ENCODE measurements around the gene SPI1.
A peak's percentile ranks its signal among the peaks of the same experiment; 100 is the strongest.

SPI1 gene

GRCh38 chr11:47387944-47388696 lies 9.8 kb upstream of the SPI1 start:
- peaks cover 69% of the 10 kb centered on the region for H3K36me3 Mint-ChIP-seq (ENCODE audit: low read depth)
- intact Hi-C loops (cut with micrococcal nuclease): no loop called here
- H3K27ac Mint-ChIP-seq: peak overlapping the region; percentile 100
- no peaks in the 10 kb centered on the region for H3K27me3 Mint-ChIP-seq
- H3K4me3 Mint-ChIP-seq: peak overlapping the region; percentile 77
- no peaks in the 10 kb centered on the region for H3K9me3 Mint-ChIP-seq
- H3K4me1 Mint-ChIP-seq (ENCODE audit: low read depth): peaks cover 87% of the 10 kb centered on the region

- intact Hi-C loops (cut with micrococcal nuclease): no loop called here
- no peaks in the 10 kb centered on the region for H3K9me3 Mint-ChIP-seq
- peaks cover 54% of the 10 kb centered on the region for H3K36me3 Mint-ChIP-seq (ENCODE audit: low read depth)
- no peaks in the 10 kb centered on the region for H3K27me3 Mint-ChIP-seq
- peak overlapping the region; percentile 100 for H3K27ac Mint-ChIP-seq
- H3K4me1 Mint-ChIP-seq (ENCODE audit: low read depth): peaks cover 67% of the 10 kb centered on the region
- no peak overlapping the region for H3K4me3 Mint-ChIP-seq
These were observed 6.2 kb upstream of the SPI1 start for GRCh38 chr11:47384498-47384897.

GRCh38 chr11:47383071-47383470 lies 4.7 kb upstream of the SPI1 start:
- intact Hi-C loops (cut with micrococcal nuclease): no loop called here
- Mint-ChIP-seq H3K9me3 (no peaks in the 10 kb centered on the region), H3K4me1 (ENCODE audit: low read depth) (peaks cover 52% of the 10 kb centered on the region), H3K27me3 (no peaks in the 10 kb centered on the region), H3K36me3 (ENCODE audit: low read depth) (peaks cover 45% of the 10 kb centered on the region), H3K27ac (peak overlapping the region; percentile 99), H3K4me3 (peak overlapping the region; percentile 73)

- Mint-ChIP-seq H3K9me3 (no peaks in the 10 kb centered on the region), H3K4me1 (ENCODE audit: low read depth) (peaks cover 37% of the 10 kb centered on the region), H3K27me3 (no peaks in the 10 kb centered on the region), H3K36me3 (ENCODE audit: low read depth) (peaks cover 62% of the 10 kb centered on the region), H3K27ac (no peak overlapping the region), H3K4me3 (no peak overlapping the region)
- intact Hi-C loops (cut with micrococcal nuclease): no loop called here
These were observed 1.7 kb upstream of the SPI1 start for GRCh38 chr11:47380078-47380477.

GRCh38 chr11:47379317-47379716 lies 970 bp upstream of the SPI1 start:
- peaks cover 68% of the 10 kb centered on the region for H3K36me3 Mint-ChIP-seq (ENCODE audit: low read depth)
- H3K4me3 Mint-ChIP-seq: no peak overlapping the region
- no peak overlapping the region for H3K27ac Mint-ChIP-seq
- no peaks in the 10 kb centered on the region for H3K27me3 Mint-ChIP-seq
- no peaks in the 10 kb centered on the region for H3K9me3 Mint-ChIP-seq
- intact Hi-C loops (cut with micrococcal nuclease): no loop called here
- peaks cover 43% of the 10 kb centered on the region for H3K4me1 Mint-ChIP-seq (ENCODE audit: low read depth)

- Mint-ChIP-seq H3K27ac (no peak overlapping the region), H3K27me3 (no peaks in the 10 kb centered on the region), H3K4me3 (no peak overlapping the region), H3K4me1 (ENCODE audit: low read depth) (peaks cover 47% of the 10 kb centered on the region), H3K36me3 (ENCODE audit: low read depth) (peaks cover 73% of the 10 kb centered on the region), H3K9me3 (no peaks in the 10 kb centered on the region)
- intact Hi-C loops (cut with micrococcal nuclease): loop anchor here (1.0 kb wide), 1 partner anchor 29 kb away; the partner anchor contains the start of gene SLC39A13
These were observed 456 bp upstream of the SPI1 start for GRCh38 chr11:47378836-47379170.

- intact Hi-C loops (cut with micrococcal nuclease): loop anchor here (1.0 to 2.0 kb wide), 2 partner anchors 17 to 31 kb away; partner anchors contain the start of gene SLC39A13
- Mint-ChIP-seq H3K9me3 (no peaks in the 10 kb centered on the region), H3K4me3 (no peak overlapping the region), H3K4me1 (ENCODE audit: low read depth) (peaks cover 47% of the 10 kb centered on the region), H3K27ac (no peak overlapping the region), H3K27me3 (no peaks in the 10 kb centered on the region), H3K36me3 (ENCODE audit: low read depth) (peaks cover 74% of the 10 kb centered on the region)
These were observed 757 bp downstream of the SPI1 start for GRCh38 chr11:47377571-47378009.

GRCh38 chr11:47376525-47377371 lies 1.6 kb downstream of the SPI1 start:
- Mint-ChIP-seq H3K36me3 (ENCODE audit: low read depth) (peaks cover 74% of the 10 kb centered on the region), H3K4me1 (ENCODE audit: low read depth) (peaks cover 47% of the 10 kb centered on the region), H3K4me3 (no peak overlapping the region), H3K27ac (no peak overlapping the region), H3K9me3 (no peaks in the 10 kb centered on the region), H3K27me3 (no peaks in the 10 kb centered on the region)
- intact Hi-C loops (cut with micrococcal nuclease): loop anchor here (2.0 kb wide), 1 partner anchor 18 kb away; no protein-coding TSS in a partner anchor

- Mint-ChIP-seq H3K4me3 (no peak overlapping the region), H3K27ac (no peak overlapping the region), H3K4me1 (ENCODE audit: low read depth) (peaks cover 50% of the 10 kb centered on the region), H3K36me3 (ENCODE audit: low read depth) (peaks cover 75% of the 10 kb centered on the region), H3K27me3 (no peaks in the 10 kb centered on the region), H3K9me3 (no peaks in the 10 kb centered on the region)
- intact Hi-C loops (cut with micrococcal nuclease): loop anchor here (2.0 kb wide), 1 partner anchor 19 kb away; no protein-coding TSS in a partner anchor
These were observed 2.2 kb downstream of the SPI1 start for GRCh38 chr11:47376107-47376524.

- no peaks in the 10 kb centered on the region for H3K9me3 Mint-ChIP-seq
- H3K27me3 Mint-ChIP-seq: no peaks in the 10 kb centered on the region
- no peak overlapping the region for H3K27ac Mint-ChIP-seq
- H3K4me3 Mint-ChIP-seq: no peak overlapping the region
- peaks cover 80% of the 10 kb centered on the region for H3K36me3 Mint-ChIP-seq (ENCODE audit: low read depth)
- intact Hi-C loops (cut with micrococcal nuclease): loop anchor here (2.0 kb wide), 1 partner anchor 19 kb away; no protein-coding TSS in a partner anchor
- H3K4me1 Mint-ChIP-seq (ENCODE audit: low read depth): peaks cover 55% of the 10 kb centered on the region
These were observed 2.7 kb downstream of the SPI1 start for GRCh38 chr11:47375546-47376085.

GRCh38 chr11:47375020-47375419 lies 3.3 kb downstream of the SPI1 start:
- Mint-ChIP-seq H3K27me3 (no peaks in the 10 kb centered on the region), H3K4me3 (no peak overlapping the region), H3K36me3 (ENCODE audit: low read depth) (peaks cover 86% of the 10 kb centered on the region), H3K27ac (no peak overlapping the region), H3K4me1 (ENCODE audit: low read depth) (peaks cover 61% of the 10 kb centered on the region), H3K9me3 (no peaks in the 10 kb centered on the region)
- intact Hi-C loops (cut with micrococcal nuclease): no loop called here

GRCh38 chr11:47374720-47375019 lies 3.7 kb downstream of the SPI1 start:
- no peaks in the 10 kb centered on the region for H3K9me3 Mint-ChIP-seq
- peaks cover 89% of the 10 kb centered on the region for H3K36me3 Mint-ChIP-seq (ENCODE audit: low read depth)
- intact Hi-C loops (cut with micrococcal nuclease): loop anchor here (1.0 kb wide), 1 partner anchor 34 kb away; the partner anchor contains the start of gene SLC39A13
- no peaks in the 10 kb centered on the region for H3K27me3 Mint-ChIP-seq
- peaks cover 65% of the 10 kb centered on the region for H3K4me1 Mint-ChIP-seq (ENCODE audit: low read depth)
- no peak overlapping the region for H3K4me3 Mint-ChIP-seq
- no peak overlapping the region for H3K27ac Mint-ChIP-seq

GRCh38 chr11:47373876-47374719 lies 4.2 kb downstream of the SPI1 start:
- H3K36me3 Mint-ChIP-seq (ENCODE audit: low read depth): peaks cover 95% of the 10 kb centered on the region
- H3K4me1 Mint-ChIP-seq (ENCODE audit: low read depth): peaks cover 70% of the 10 kb centered on the region
- intact Hi-C loops (cut with micrococcal nuclease): loop anchor here (1.0 kb wide), 1 partner anchor 34 kb away; the partner anchor contains the start of gene SLC39A13
- no peaks in the 10 kb centered on the region for H3K27me3 Mint-ChIP-seq
- no peak overlapping the region for H3K4me3 Mint-ChIP-seq
- no peaks in the 10 kb centered on the region for H3K9me3 Mint-ChIP-seq
- no peak overlapping the region for H3K27ac Mint-ChIP-seq

All from dendritic cell treated with granulocyte-macrophage colony-stimulating factor and Interleukin-4, amounts not matched to agents 40 ng/mL and 50 ng/mL, for 4 days (primary cell).